Muscle layer of duodenum (tissue), 2 donors: Measurements from ENCODE around the gene SH2B2.

Source experiments
- H3K27ac ChIP-seq: one replicate; pipeline ENCODE4 v1.7.0; 2013; ENCODE audit warnings: mild to moderate bottlenecking, low read length
- H3K27me3 ChIP-seq: one replicate; pipeline ENCODE4 v1.7.0; 2013; ENCODE audit warnings: low read depth, mild to moderate bottlenecking, control low read depth, low read length
- H3K36me3 ChIP-seq, 2 donors: one replicate each; pipeline ENCODE4 v1.7.0; 2013; ENCODE audit warnings: low read length in 2 of 2, control low read depth in 1 of 2, mild to moderate bottlenecking in 1 of 2; ENCODE audit not compliant: insufficient read depth in 2 of 2, control insufficient read depth in 1 of 2
- H3K4me1 ChIP-seq, 2 donors: one replicate each; pipeline ENCODE4 v1.7.0; 2013; ENCODE audit warnings: low read length in 2 of 2, mild to moderate bottlenecking in 2 of 2, control low read depth in 1 of 2, moderate library complexity in 1 of 2; ENCODE audit not compliant: insufficient read depth in 2 of 2, control insufficient read depth in 1 of 2
- H3K4me3 ChIP-seq, 2 donors: one replicate each; pipeline ENCODE4 v1.7.0; 2013; ENCODE audit warnings: low read length in 2 of 2, low read depth in 1 of 2, mild to moderate bottlenecking in 1 of 2
- H3K9me3 ChIP-seq, 2 donors: one replicate each; pipeline ENCODE4 v1.7.0; 2013; ENCODE audit warnings: low read length in 2 of 2, control low read depth in 1 of 2, mild to moderate bottlenecking in 1 of 2; ENCODE audit not compliant: control insufficient read depth in 1 of 2
- donor health status: healthy.

SH2B2 gene

GRCh38 chr7:102286237-102287110 is at the start of gene SH2B2:
SH2B2 (plus strand) TSS chr7:102286868; CDS start chr7:102300551, 13,683 bp downstream.
- no peaks in the 10 kb centered on the region for H3K9me3 ChIP-seq
- H3K27ac ChIP-seq, result no peak within 1 kb of the TSS
- H3K4me1 ChIP-seq, result peaks cover 0 to 15% of the 10 kb centered on the region in 2 donors
- H3K36me3 ChIP-seq, result no peaks in the 10 kb centered on the region
- H3K4me3 ChIP-seq, result peak within 1 kb of the TSS; percentile 69 to 78
- H3K27me3 ChIP-seq, result no peaks in the 10 kb centered on the region

GRCh38 chr7:102239206-102239820 is 47.4 kb upstream of the SH2B2 start:
- Histone ChIP-seq H3K9me3 (no peaks in the 10 kb centered on the region), H3K4me1 (no peaks in the 10 kb centered on the region), H3K36me3 (peaks cover 6 to 32% of the 10 kb centered on the region in 2 donors), H3K27ac (no peak overlapping the region), H3K4me3 (no peak overlapping the region), H3K27me3 (no peaks in the 10 kb centered on the region)

DNA sequence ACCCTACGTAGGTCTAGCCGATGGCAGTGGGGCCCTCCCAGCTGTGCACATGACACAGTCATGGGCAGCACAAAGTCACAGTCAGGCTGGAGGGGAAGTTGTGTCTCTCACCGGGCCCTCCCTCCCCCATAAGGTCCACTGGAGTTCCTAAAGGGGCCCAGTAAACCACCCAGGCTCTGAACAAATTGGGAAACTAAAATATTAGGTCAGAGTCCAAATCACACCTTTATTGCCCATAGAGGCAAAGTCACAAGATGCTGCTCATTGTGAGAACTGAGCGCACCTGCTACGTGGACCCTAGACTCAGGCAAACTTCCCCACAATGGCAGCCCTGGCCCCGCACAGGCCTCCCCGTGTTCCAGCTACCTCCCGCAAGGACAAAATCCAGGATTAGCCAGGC is 45.2 kb upstream of the SH2B2 start:
- Histone ChIP-seq H3K27me3 (no peaks in the 10 kb centered on the region), H3K27ac (no peak overlapping the region), H3K4me1 (no peaks in the 10 kb centered on the region), H3K9me3 (no peaks in the 10 kb centered on the region), H3K4me3 (no peak overlapping the region), H3K36me3 (peaks cover 3 to 42% of the 10 kb centered on the region in 2 donors)

GRCh38 chr7:102244601-102245000 is 42.1 kb upstream of the SH2B2 start:
- Histone ChIP-seq H3K27me3 (no peaks in the 10 kb centered on the region), H3K4me3 (no peak overlapping the region), H3K9me3 (no peaks in the 10 kb centered on the region), H3K4me1 (no peaks in the 10 kb centered on the region), H3K36me3 (peaks cover 8 to 49% of the 10 kb centered on the region in 2 donors), H3K27ac (no peak overlapping the region)

- no peak overlapping the region for H3K27ac ChIP-seq
- no peaks in the 10 kb centered on the region for H3K4me1 ChIP-seq
- no peaks in the 10 kb centered on the region for H3K9me3 ChIP-seq
- H3K27me3 ChIP-seq, result no peaks in the 10 kb centered on the region
- H3K4me3 ChIP-seq, result no peak overlapping the region
- H3K36me3 ChIP-seq, result peaks cover 13 to 43% of the 10 kb centered on the region in 2 donors
Observed at GRCh38 chr7:102248081-102248455, 38.6 kb upstream of the SH2B2 start.

DNA sequence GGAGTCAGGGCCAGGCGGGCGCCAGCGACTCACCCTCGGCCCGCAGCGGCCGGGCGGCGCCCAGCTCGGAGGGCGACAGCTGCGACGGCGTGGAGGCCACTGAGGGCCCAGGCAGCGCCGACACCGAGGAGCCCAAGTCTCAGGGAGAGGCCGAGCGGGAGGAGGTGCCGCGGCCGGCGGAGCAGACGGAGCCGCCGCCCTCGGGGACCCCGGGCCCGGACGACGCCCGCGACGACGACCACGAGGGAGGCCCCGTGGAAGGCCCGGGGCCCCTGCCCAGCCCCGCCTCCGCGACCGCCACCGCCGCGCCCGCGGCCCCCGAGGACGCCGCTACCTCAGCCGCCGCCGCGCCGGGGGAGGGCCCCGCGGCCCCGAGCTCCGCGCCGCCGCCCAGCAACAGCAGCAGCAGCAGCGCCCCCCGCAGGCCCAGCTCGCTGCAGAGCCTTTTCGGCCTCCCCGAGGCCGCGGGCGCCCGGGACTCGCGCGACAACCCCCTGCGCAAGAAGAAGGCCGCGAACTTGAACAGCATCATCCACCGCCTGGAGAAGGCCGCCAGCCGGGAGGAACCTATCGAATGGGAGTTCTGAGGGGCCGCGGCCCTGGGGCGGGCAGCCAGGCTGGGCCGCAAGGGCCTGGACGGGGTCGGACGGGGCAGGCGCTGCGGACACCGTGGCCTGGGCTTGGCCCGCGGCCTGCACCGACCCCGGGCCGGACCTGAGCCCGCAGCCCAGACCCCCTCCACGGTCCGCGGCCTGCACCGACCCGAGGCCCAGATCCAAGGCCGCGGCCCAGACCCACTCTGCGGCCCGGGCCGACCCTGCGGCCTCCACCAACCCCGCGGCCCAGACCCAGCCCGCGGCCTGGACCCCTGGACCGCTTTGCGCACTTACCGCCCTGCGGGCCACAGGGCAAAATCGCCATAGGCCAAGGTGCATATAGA is 37.9 kb upstream of the SH2B2 start:
- no peaks in the 10 kb centered on the region for H3K9me3 ChIP-seq
- H3K4me3 ChIP-seq, result no peak overlapping the region
- H3K27ac ChIP-seq, result no peak overlapping the region
- H3K4me1 ChIP-seq, result no peaks in the 10 kb centered on the region
- no peaks in the 10 kb centered on the region for H3K27me3 ChIP-seq
- H3K36me3 ChIP-seq, result peaks cover 13 to 43% of the 10 kb centered on the region in 2 donors

DNA sequence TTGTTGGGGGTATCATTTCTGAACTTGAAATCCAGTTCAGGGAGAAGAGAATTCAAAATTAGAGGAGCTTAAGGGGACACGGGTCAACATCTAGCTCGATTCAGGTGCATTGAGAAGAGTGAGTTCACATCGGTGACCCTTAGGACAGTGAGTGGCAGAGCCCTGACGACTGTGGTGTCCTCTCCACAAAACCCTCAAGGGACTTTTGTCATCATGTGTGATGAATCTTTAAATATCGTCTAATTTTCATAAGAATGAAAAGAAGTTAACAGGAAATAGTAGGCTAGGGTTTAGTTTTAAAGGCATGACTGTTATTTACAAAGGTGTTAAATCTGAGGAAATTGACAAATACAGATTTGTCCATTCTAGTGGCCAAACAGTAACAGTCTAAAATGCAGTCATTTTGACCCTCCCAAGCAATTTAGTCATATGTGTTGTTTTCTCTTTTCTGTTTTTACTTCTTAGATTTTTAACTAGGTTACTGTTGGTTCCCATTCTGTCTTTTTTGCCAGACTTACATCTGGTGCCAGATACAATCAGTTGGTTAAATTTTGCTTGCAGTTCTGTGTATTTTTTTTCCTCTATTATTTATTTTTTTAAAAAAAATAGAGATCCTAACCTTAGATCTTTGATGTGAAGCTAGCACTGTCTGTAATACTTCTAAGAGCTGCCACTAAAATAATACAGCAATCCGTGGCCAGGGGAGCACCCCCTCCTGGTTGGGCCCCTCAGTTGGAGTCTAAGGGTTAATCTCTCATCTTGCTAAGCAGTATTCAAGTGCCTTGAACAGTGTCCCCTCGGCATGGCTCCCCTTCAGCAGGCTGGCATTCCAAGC is 34.9 kb upstream of the SH2B2 start:
- Histone ChIP-seq H3K36me3 (peaks cover 13 to 21% of the 10 kb centered on the region in 2 donors), H3K27me3 (no peaks in the 10 kb centered on the region), H3K4me1 (no peaks in the 10 kb centered on the region), H3K4me3 (no peak overlapping the region), H3K9me3 (no peaks in the 10 kb centered on the region), H3K27ac (no peak overlapping the region)

- no peaks in the 10 kb centered on the region for H3K9me3 ChIP-seq
- H3K36me3 ChIP-seq, result peaks cover 13 to 19% of the 10 kb centered on the region in 2 donors
- no peaks in the 10 kb centered on the region for H3K27me3 ChIP-seq
- no peak overlapping the region for H3K4me3 ChIP-seq
- H3K27ac ChIP-seq, result no peak overlapping the region
- no peaks in the 10 kb centered on the region for H3K4me1 ChIP-seq
Observed at GRCh38 chr7:102252366-102252982, 34.2 kb upstream of the SH2B2 start.

DNA sequence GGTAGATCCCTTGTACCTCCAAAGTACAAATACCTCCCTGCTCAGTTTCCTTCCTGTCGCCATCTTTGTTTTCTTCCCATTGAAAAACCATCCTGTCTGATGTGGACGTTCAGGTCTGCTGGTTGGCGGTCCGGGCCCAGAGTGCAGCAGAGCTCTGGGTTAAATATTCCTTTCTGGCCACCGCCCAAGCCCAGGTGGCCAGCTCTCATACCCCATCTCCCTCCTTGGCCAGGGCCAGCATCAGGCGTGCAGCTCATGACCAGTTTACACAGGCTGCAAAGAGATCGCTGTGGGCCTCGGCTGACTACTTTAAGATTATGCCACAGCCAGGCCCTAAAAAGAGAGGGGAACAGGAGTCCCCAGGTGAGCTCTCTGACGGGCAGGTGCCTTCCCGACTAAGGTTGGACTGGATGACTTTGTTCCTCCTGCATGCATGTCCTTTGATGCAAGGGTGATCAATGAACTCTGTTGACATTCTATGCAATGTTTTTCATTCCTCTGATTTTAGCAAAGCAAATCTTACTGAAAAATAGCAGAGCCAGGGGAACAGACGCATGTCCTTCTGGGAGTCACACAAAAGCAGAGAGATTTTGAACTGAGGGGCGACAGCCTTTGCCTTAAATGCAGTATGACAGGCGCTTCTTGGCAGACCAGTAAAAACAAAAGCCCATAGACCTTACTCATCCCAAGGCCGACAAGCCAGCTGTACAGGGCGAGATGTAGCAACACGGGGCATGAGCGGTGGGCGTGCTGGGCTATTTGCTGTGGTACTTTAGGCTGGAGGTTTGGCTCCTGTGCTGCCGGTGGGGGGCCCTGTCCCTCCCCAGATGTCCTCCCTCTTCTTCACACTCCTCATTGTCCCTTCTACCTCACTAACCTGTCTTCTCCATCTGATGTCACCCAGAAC is 33.3 kb upstream of the SH2B2 start:
- H3K4me1 ChIP-seq, result no peaks in the 10 kb centered on the region
- no peaks in the 10 kb centered on the region for H3K9me3 ChIP-seq
- H3K27me3 ChIP-seq, result no peaks in the 10 kb centered on the region
- H3K4me3 ChIP-seq, result no peak overlapping the region
- no peak overlapping the region for H3K27ac ChIP-seq
- peaks cover 13 to 19% of the 10 kb centered on the region in 2 donors for H3K36me3 ChIP-seq
